ENCODE results near the gene AKAP13. TPM values are rescaled to one million over a fixed set of nuclear protein-coding genes. Genes with fewer than 3 reads are reported as not detected.

Gene AKAP13
- total RNA-seq, 1 donor from 2014 or later: 78.9 TPM

GRCh38 chr15:85781099-85781498, 400.7 kb downstream of the AKAP13 start:
- H3K4me3 Mint-ChIP-seq: no peak overlapping the region
- H3K4me1 Mint-ChIP-seq (ENCODE audit: low read depth): peaks cover 55% of the 10 kb centered on the region
- peaks cover 10% of the 10 kb centered on the region for H3K36me3 Mint-ChIP-seq (ENCODE audit: low read depth)
- no peak for DNase-seq (ENCODE audit: low spot score)
- intact Hi-C loops (cut with micrococcal nuclease): loop anchor here (10.0 kb wide), 1 partner anchor 466 kb away; no protein-coding TSS in a partner anchor
- no peak overlapping the region for H3K27ac Mint-ChIP-seq
- H3K9me3 Mint-ChIP-seq: no peaks in the 10 kb centered on the region
- no peaks in the 10 kb centered on the region for H3K27me3 Mint-ChIP-seq (ENCODE audit: insufficient read depth)

DNA sequence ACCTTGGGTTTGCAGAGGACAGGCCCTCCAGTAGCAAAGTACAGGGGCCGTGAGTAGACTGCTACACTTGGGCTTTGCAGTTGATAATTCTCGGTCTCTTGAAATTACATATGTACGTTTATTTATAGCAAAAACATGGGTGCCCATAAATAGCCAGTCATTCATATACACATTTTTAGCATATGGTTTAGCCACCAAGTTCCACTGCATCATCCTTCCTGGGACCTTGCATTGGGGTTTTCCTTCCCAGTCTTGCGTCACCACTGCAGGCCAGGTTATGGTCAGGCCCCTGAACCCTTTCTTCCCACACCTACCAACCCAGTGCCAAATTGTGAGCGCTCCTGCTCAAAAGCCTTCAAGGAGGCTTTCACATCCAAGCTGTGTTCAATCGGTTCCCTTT, 401.7 kb downstream of the AKAP13 start:
- intact Hi-C loops (cut with micrococcal nuclease): loop anchor here (10.0 kb wide), 1 partner anchor 467 kb away; no protein-coding TSS in a partner anchor
- Mint-ChIP-seq H3K9me3 (no peaks in the 10 kb centered on the region), H3K36me3 (ENCODE audit: low read depth) (peaks cover 10% of the 10 kb centered on the region), H3K27me3 (ENCODE audit: insufficient read depth) (no peaks in the 10 kb centered on the region), H3K4me1 (ENCODE audit: low read depth) (peaks cover 62% of the 10 kb centered on the region), H3K4me3 (peak overlapping the region; percentile 40), H3K27ac (peak overlapping the region; percentile 68)
- no peak for DNase-seq (ENCODE audit: low spot score)

DNA sequence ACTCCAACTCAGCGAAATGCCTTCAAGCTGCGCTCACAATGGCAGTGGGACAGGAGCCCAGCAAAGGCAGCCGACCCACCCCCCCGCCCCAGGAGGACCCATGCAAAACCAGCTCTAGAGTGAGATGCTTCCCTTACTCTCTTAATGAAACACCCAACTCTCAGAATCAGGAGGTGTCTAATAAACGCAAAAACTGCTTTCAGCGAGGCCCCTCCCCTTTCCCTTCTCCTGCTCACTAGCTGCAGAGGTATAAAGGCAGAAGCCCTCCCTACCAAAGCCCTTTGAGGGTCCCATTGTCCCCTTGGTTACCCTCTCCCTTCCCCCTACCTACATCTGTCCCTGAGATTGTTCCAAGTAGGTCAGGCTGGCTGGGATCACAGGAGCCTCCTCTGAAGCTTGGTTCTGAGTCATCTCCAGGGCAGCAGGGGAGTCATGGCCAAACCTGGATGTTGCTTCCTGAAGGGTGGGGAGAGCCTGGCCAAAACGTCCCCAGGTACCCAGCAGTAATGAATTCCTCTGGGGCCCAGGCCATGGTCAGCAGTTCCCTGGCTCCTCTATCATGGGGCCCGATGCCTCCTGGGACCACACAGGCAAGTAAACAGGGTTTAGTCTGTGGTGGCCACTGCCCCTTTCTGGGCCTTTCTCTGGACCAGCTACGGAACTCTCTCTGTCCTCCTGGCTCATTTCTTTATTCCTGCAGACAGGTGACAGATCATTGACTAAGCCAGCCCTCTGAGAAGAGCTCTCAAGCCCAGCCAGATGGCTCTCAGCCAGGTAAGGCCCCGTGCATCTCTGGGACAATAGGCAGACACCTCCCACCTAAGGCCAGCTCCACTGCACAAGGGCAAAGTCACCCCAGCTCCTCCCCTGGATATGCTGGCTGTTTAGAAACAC, 405.7 kb downstream of the AKAP13 start:
- intact Hi-C loops (cut with micrococcal nuclease): loop anchor here (1.0 to 10.0 kb wide), 4 partner anchors 7 to 471 kb away; no protein-coding TSS in a partner anchor
- Mint-ChIP-seq H3K4me3 (peak overlapping the region; percentile 68), H3K4me1 (ENCODE audit: low read depth) (peaks cover 52% of the 10 kb centered on the region), H3K27me3 (ENCODE audit: insufficient read depth) (no peaks in the 10 kb centered on the region), H3K36me3 (ENCODE audit: low read depth) (peaks cover 14% of the 10 kb centered on the region), H3K9me3 (no peaks in the 10 kb centered on the region), H3K27ac (peak overlapping the region; percentile 86)
- DNase-seq (ENCODE audit: low spot score): no peak

GRCh38 chr15:85786781-85787114, 406.3 kb downstream of the AKAP13 start:
- intact Hi-C loops (cut with micrococcal nuclease): loop anchor here (5.0 to 10.0 kb wide), 2 partner anchors 46 to 472 kb away; no protein-coding TSS in a partner anchor
- peak overlapping the region; percentile 65 for H3K4me3 Mint-ChIP-seq

GRCh38 chr15:85788771-85789495, 408.5 kb downstream of the AKAP13 start:
- Mint-ChIP-seq H3K4me1 (ENCODE audit: low read depth) (peaks cover 49% of the 10 kb centered on the region), H3K27me3 (ENCODE audit: insufficient read depth) (no peaks in the 10 kb centered on the region), H3K9me3 (no peaks in the 10 kb centered on the region), H3K27ac (no peak overlapping the region), H3K4me3 (no peak overlapping the region), H3K36me3 (ENCODE audit: low read depth) (peaks cover 9% of the 10 kb centered on the region)
- DNase-seq (ENCODE audit: low spot score): no peak
- intact Hi-C loops (cut with micrococcal nuclease): loop anchor here (5.0 to 10.0 kb wide), 2 partner anchors 43 to 474 kb away; no protein-coding TSS in a partner anchor

More at GRCh38 chr15:85786781-85787114, 406.3 kb downstream of the AKAP13 start:
- Mint-ChIP-seq H3K9me3 (no peaks in the 10 kb centered on the region), H3K27me3 (ENCODE audit: insufficient read depth) (no peaks in the 10 kb centered on the region), H3K36me3 (ENCODE audit: low read depth) (peaks cover 12% of the 10 kb centered on the region), H3K27ac (no peak overlapping the region), H3K4me1 (ENCODE audit: low read depth) (peaks cover 49% of the 10 kb centered on the region)
- DNase-seq (ENCODE audit: low spot score): no peak

DNA sequence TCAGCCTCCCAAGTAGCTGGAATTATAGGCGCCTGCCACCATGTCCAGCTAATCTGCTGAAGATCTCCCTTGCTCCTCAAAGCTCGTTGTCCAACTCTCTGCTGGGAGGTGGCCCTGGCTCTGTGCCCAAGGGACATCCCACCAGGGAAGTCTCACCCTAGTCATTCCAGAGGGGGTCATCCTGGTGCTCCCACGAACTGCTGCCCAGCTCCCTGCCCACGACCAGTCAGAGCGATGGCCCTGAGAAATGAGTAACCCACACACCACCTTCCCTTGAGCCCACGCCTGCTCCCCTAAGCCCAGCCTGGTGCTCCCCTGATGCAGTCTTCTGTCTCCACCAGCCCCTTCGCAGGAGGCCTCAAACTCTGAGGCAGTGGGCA, 409.1 kb downstream of the AKAP13 start:
- H3K36me3 Mint-ChIP-seq (ENCODE audit: low read depth): peaks cover 9% of the 10 kb centered on the region
- no peaks in the 10 kb centered on the region for H3K9me3 Mint-ChIP-seq
- intact Hi-C loops (cut with micrococcal nuclease): loop anchor here (5.0 to 10.0 kb wide), 2 partner anchors 43 to 475 kb away; no protein-coding TSS in a partner anchor
- no peak overlapping the region for H3K4me3 Mint-ChIP-seq
- H3K27me3 Mint-ChIP-seq (ENCODE audit: insufficient read depth): no peaks in the 10 kb centered on the region
- no peak overlapping the region for H3K27ac Mint-ChIP-seq
- peaks cover 46% of the 10 kb centered on the region for H3K4me1 Mint-ChIP-seq (ENCODE audit: low read depth)
- DNase-seq (ENCODE audit: low spot score): no peak

- Mint-ChIP-seq H3K4me1 (ENCODE audit: low read depth) (peaks cover 37% of the 10 kb centered on the region), H3K27ac (no peak overlapping the region)
- intact Hi-C loops (cut with micrococcal nuclease): loop anchor here (5.0 to 10.0 kb wide), 5 partner anchors 175 to 1867 kb away; partner anchors contain the start of gene AKAP13
These were observed 411.8 kb downstream of the AKAP13 start for GRCh38 chr15:85792102-85792731.

GRCh38 chr15:85792912-85793590, 412.6 kb downstream of the AKAP13 start:
- intact Hi-C loops (cut with micrococcal nuclease): loop anchor here (1.0 to 10.0 kb wide), 7 partner anchors 8 to 1868 kb away; partner anchors contain the start of gene AKAP13
- peak overlapping the region; percentile 61 for H3K27ac Mint-ChIP-seq
- peaks cover 4% of the 10 kb centered on the region for H3K27me3 Mint-ChIP-seq (ENCODE audit: insufficient read depth)
- peak overlapping the region; percentile 91 for H3K4me3 Mint-ChIP-seq
- peaks cover 6% of the 10 kb centered on the region for H3K36me3 Mint-ChIP-seq (ENCODE audit: low read depth)
- DNase-seq (ENCODE audit: low spot score): no peak
- H3K9me3 Mint-ChIP-seq: no peaks in the 10 kb centered on the region
- H3K4me1 Mint-ChIP-seq (ENCODE audit: low read depth): peaks cover 31% of the 10 kb centered on the region

More at GRCh38 chr15:85792102-85792731, 411.8 kb downstream of the AKAP13 start:
- DNase-seq (ENCODE audit: low spot score): no peak
- H3K27me3 Mint-ChIP-seq (ENCODE audit: insufficient read depth): peaks cover 4% of the 10 kb centered on the region
- peaks cover 9% of the 10 kb centered on the region for H3K36me3 Mint-ChIP-seq (ENCODE audit: low read depth)
- no peaks in the 10 kb centered on the region for H3K9me3 Mint-ChIP-seq
- peak overlapping the region; percentile 91 for H3K4me3 Mint-ChIP-seq

DNA sequence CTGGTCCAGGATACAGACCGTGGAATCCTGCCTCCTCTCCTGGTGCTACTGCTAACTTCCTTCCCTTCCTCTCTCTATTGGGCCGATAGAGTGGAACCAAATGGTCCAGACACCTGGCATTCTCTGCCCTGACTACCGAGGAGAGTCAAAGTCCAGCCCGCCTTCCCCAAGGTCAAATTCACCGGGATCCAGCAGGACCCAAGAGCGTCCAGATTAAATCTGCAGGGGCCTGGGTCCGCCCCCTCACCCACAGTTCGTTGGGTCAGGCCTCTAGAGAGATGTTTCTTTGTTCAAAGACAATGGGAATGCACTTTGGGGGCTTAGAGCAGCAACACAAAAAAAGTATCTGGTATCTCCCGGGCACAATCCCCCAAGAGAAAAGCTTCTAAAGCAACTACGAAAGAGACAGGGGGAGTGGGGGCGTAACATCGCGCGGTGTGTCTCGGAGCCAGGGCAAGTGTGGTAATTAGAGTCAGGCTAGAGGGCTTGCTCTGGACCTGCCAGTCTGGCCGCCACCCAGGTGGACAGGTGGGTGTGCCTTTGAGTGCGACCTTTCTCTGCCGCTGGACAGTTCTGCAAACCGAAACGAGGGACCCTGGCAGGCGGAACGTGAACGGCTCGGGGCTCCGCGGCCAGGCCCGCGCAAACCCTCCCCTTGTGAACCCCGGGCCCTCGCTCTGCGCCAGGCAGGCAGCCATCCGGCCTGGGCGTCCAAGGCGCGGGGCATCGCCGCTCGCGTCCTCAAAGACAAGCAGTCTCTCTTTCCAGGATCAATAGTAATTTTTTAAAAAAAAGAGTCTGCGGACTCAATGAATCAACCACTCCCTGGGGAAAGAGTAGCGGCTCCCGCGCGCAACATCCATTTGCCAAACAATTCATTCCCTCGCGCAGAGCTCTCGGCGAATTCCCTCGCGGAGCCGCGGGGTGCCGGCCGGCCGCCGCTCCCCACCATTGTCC, 413.5 kb downstream of the AKAP13 start:
- Mint-ChIP-seq H3K4me3 (peak overlapping the region; percentile 91), H3K9me3 (no peaks in the 10 kb centered on the region), H3K4me1 (ENCODE audit: low read depth) (peaks cover 31% of the 10 kb centered on the region), H3K27me3 (ENCODE audit: insufficient read depth) (peaks cover 4% of the 10 kb centered on the region), H3K36me3 (ENCODE audit: low read depth) (peaks cover 6% of the 10 kb centered on the region), H3K27ac (peak overlapping the region; percentile 61)
- DNase-seq (ENCODE audit: low spot score): peak; percentile 40
- intact Hi-C loops (cut with micrococcal nuclease): loop anchor here (1.0 to 10.0 kb wide), 8 partner anchors 9 to 1869 kb away; partner anchors contain the start of gene AKAP13

GRCh38 chr15:85794598-85795336, 414.4 kb downstream of the AKAP13 start, which contains the start of gene KLHL25:
TSS of gene KLHL25 (minus strand) at chr15:85794925. CDS start at chr15:85769810, 25,115 bp downstream.
- peak; percentile 92 for DNase-seq (ENCODE audit: low spot score)
- Mint-ChIP-seq H3K27me3 (ENCODE audit: insufficient read depth) (peaks cover 4% of the 10 kb centered on the region), H3K4me3 (peak within 1 kb of the TSS; percentile 91), H3K9me3 (no peaks in the 10 kb centered on the region), H3K4me1 (ENCODE audit: low read depth) (peaks cover 31% of the 10 kb centered on the region), H3K27ac (peak within 1 kb of the TSS; percentile 83), H3K36me3 (ENCODE audit: low read depth) (peaks cover 6% of the 10 kb centered on the region)
- intact Hi-C loops (cut with micrococcal nuclease): loop anchor here (1.0 to 10.0 kb wide), 8 partner anchors 64 to 1870 kb away; partner anchors contain the start of genes AKAP13 and PDE8A

All from activated T-helper 1 cell treated with anti-CD3 and anti-CD28 coated beads, Interleukin-12 subunit alpha, Interleukin-12 subunit beta, Interleukin-2, Interleukin-4 antibody, amounts not matched to agents 30 ng/mL and 10 ng/mL and 1 ng/mL, durations not matched to agents 14 hours and 24 hours and 36 hours (primary cell).